SK-N-SH (cell line): ENCODE measurements around the gene OR1I1.

ENCODE experiments used
- EP300 ChIP-seq, 2 experiments: IDR thresholded peaks; 2 replicates each; pipeline versions ENCODE4 v1.4.0 to v1.6.1; 2012; ENCODE audit warnings: borderline replicate concordance in 1 of 2, low read depth in 1 of 2, low read length in 1 of 2
- FOXM1 ChIP-seq: IDR thresholded peaks from 2 replicates; pipeline ENCODE4 v1.4.0; 2012; ENCODE audit warnings: low read depth, mild to moderate bottlenecking
- POLR2AphosphoS5 ChIP-seq: IDR thresholded peaks from 2 replicates; pipeline ENCODE4 v1.6.1; 2012; ENCODE audit warnings: low read depth, low read length
- RAD21 ChIP-seq: IDR thresholded peaks from 2 replicates; pipeline ENCODE4 v1.6.1; 2012; ENCODE audit warnings: mild to moderate bottlenecking, low read length
- RFX5 ChIP-seq: IDR thresholded peaks from 2 replicates; pipeline ENCODE4 v1.6.1; 2012; ENCODE audit warnings: mild to moderate bottlenecking, improper control_type of control experiment, low read length
- SIN3A ChIP-seq: IDR thresholded peaks from 2 replicates; pipeline ENCODE4 v1.6.1; 2012; ENCODE audit warnings: low read depth, mild to moderate bottlenecking, low read length, moderate library complexity, borderline replicate concordance
- SMC3 ChIP-seq: IDR thresholded peaks from 2 replicates; pipeline ENCODE4 v1.6.1; 2012; ENCODE audit warnings: low read depth, low read length, improper control_type of control experiment
- USF2 ChIP-seq: fragments of 150-350 bp; IDR thresholded peaks from 2 replicates; pipeline ENCODE4 v1.6.1; 2017; ENCODE audit warnings: antibody characterized with exemption, low read length, low read depth, borderline replicate concordance
- TF ChIP-seq, protein P1 (sequence below): fragments of 200-600 bp; sonication (generic); IDR thresholded peaks from 2 replicates; pipeline ENCODE4 v1.6.1; 2017; ENCODE audit warnings: antibody characterized with exemption, mild to moderate bottlenecking, moderate library complexity
- TF ChIP-seq, protein P2 (sequence below): IDR thresholded peaks from 2 replicates; pipeline ENCODE4; 2012
- TF ChIP-seq, protein P3 (sequence below): IDR thresholded peaks from 2 replicates; pipeline ENCODE4 v1.6.1; 2012; ENCODE audit warnings: mild to moderate bottlenecking, low read depth, low read length, moderate library complexity
- TF ChIP-seq, protein P4 (sequence below): IDR thresholded peaks from 2 replicates; pipeline ENCODE4 v1.4.0; 2012; ENCODE audit warnings: low read depth, borderline replicate concordance

GRCh38 chr19:15096223-15096622 is 14.2 kb downstream of the OR1I1 start:
- TF ChIP-seq, protein P1, sequence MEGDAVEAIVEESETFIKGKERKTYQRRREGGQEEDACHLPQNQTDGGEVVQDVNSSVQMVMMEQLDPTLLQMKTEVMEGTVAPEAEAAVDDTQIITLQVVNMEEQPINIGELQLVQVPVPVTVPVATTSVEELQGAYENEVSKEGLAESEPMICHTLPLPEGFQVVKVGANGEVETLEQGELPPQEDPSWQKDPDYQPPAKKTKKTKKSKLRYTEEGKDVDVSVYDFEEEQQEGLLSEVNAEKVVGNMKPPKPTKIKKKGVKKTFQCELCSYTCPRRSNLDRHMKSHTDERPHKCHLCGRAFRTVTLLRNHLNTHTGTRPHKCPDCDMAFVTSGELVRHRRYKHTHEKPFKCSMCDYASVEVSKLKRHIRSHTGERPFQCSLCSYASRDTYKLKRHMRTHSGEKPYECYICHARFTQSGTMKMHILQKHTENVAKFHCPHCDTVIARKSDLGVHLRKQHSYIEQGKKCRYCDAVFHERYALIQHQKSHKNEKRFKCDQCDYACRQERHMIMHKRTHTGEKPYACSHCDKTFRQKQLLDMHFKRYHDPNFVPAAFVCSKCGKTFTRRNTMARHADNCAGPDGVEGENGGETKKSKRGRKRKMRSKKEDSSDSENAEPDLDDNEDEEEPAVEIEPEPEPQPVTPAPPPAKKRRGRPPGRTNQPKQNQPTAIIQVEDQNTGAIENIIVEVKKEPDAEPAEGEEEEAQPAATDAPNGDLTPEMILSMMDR: no peak
- TF ChIP-seq, protein P2, sequence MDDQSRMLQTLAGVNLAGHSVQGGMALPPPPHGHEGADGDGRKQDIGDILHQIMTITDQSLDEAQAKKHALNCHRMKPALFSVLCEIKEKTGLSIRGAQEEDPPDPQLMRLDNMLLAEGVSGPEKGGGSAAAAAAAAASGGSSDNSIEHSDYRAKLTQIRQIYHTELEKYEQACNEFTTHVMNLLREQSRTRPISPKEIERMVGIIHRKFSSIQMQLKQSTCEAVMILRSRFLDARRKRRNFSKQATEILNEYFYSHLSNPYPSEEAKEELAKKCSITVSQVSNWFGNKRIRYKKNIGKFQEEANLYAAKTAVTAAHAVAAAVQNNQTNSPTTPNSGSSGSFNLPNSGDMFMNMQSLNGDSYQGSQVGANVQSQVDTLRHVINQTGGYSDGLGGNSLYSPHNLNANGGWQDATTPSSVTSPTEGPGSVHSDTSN: no peak
- no peak for TF ChIP-seq RFX5
- TF ChIP-seq EP300 (IDR thresholded peaks at IDR 0.05; ENCODE audit: borderline replicate concordance in 1 of 2, low read depth in 1 of 2, low read length in 1 of 2): no peak
- TF ChIP-seq, protein P3, sequence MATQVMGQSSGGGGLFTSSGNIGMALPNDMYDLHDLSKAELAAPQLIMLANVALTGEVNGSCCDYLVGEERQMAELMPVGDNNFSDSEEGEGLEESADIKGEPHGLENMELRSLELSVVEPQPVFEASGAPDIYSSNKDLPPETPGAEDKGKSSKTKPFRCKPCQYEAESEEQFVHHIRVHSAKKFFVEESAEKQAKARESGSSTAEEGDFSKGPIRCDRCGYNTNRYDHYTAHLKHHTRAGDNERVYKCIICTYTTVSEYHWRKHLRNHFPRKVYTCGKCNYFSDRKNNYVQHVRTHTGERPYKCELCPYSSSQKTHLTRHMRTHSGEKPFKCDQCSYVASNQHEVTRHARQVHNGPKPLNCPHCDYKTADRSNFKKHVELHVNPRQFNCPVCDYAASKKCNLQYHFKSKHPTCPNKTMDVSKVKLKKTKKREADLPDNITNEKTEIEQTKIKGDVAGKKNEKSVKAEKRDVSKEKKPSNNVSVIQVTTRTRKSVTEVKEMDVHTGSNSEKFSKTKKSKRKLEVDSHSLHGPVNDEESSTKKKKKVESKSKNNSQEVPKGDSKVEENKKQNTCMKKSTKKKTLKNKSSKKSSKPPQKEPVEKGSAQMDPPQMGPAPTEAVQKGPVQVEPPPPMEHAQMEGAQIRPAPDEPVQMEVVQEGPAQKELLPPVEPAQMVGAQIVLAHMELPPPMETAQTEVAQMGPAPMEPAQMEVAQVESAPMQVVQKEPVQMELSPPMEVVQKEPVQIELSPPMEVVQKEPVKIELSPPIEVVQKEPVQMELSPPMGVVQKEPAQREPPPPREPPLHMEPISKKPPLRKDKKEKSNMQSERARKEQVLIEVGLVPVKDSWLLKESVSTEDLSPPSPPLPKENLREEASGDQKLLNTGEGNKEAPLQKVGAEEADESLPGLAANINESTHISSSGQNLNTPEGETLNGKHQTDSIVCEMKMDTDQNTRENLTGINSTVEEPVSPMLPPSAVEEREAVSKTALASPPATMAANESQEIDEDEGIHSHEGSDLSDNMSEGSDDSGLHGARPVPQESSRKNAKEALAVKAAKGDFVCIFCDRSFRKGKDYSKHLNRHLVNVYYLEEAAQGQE: no peak
- TF ChIP-seq SMC3: no peak
- no peak for TF ChIP-seq USF2
- TF ChIP-seq SIN3A: no peak
- TF ChIP-seq RAD21: no peak
- no peak for TF ChIP-seq POLR2AphosphoS5
- TF ChIP-seq FOXM1: no peak
- TF ChIP-seq, protein P4, sequence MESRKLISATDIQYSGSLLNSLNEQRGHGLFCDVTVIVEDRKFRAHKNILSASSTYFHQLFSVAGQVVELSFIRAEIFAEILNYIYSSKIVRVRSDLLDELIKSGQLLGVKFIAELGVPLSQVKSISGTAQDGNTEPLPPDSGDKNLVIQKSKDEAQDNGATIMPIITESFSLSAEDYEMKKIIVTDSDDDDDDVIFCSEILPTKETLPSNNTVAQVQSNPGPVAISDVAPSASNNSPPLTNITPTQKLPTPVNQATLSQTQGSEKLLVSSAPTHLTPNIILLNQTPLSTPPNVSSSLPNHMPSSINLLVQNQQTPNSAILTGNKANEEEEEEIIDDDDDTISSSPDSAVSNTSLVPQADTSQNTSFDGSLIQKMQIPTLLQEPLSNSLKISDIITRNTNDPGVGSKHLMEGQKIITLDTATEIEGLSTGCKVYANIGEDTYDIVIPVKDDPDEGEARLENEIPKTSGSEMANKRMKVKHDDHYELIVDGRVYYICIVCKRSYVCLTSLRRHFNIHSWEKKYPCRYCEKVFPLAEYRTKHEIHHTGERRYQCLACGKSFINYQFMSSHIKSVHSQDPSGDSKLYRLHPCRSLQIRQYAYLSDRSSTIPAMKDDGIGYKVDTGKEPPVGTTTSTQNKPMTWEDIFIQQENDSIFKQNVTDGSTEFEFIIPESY: no peak
